IPS-20b (cell line): Measurements from ENCODE around the gene ZNF716.
"Not testable (repeated sequence)": the region's sequence is repeated elsewhere in the genome, so short reads cannot be mapped to it uniquely, and the experiment has no call there.

ENCODE experiments used
- H3K27ac ChIP-seq: one replicate; pipeline ENCODE4 v1.5.1; 2013; ENCODE audit warnings: low read length
- H3K27me3 ChIP-seq: 2 replicates; pipeline ENCODE4 v1.6.1; 2013; ENCODE audit warnings: mild to moderate bottlenecking, low read length, inconsistent platforms; ENCODE audit not compliant: insufficient read depth
- H3K36me3 ChIP-seq: 2 replicates; pipeline ENCODE4 v1.6.1; 2013; ENCODE audit warnings: low read depth, mild to moderate bottlenecking, inconsistent platforms, low read length, moderate library complexity; ENCODE audit not compliant: insufficient read depth
- H3K4me1 ChIP-seq: 2 replicates; pipeline ENCODE4 v1.6.1; 2013; ENCODE audit warnings: mild to moderate bottlenecking, control low read depth, inconsistent platforms, low read length, moderate library complexity; ENCODE audit not compliant: insufficient read depth
- H3K4me3 ChIP-seq: 2 replicates; pipeline ENCODE4 v1.5.1; 2013; ENCODE audit warnings: mild to moderate bottlenecking, low read length, inconsistent platforms
- H3K9ac ChIP-seq: 2 replicates; pipeline ENCODE4 v1.6.1; 2013; ENCODE audit warnings: low read depth, mild to moderate bottlenecking, inconsistent platforms, low read length, moderate library complexity
- H3K9me3 ChIP-seq: 2 replicates; pipeline ENCODE4 v1.6.1; 2013; ENCODE audit warnings: mild to moderate bottlenecking, low read depth, low read length, inconsistent platforms; ENCODE audit not compliant: insufficient read depth

Gene ZNF716

GRCh38 chr7:57449904-57450303 is at the start of gene ZNF716:
Gene ZNF716, plus strand, starts transcription at chr7:57450177. Its CDS starts 112 bp downstream, at chr7:57450289.
- H3K9me3 ChIP-seq, result peaks cover 74% of the 10 kb centered on the region
- no peaks in the 10 kb centered on the region for H3K36me3 ChIP-seq
- H3K27me3 ChIP-seq, result no peaks in the 10 kb centered on the region
- no peak within 1 kb of the TSS for H3K9ac ChIP-seq
- no peak within 1 kb of the TSS for H3K4me3 ChIP-seq
- no peaks in the 10 kb centered on the region for H3K4me1 ChIP-seq
- H3K27ac ChIP-seq, result no peak within 1 kb of the TSS

- Histone ChIP-seq H3K9ac (no peak overlapping the region), H3K27ac (no peak overlapping the region), H3K27me3 (no peaks in the 10 kb centered on the region), H3K36me3 (no peaks in the 10 kb centered on the region), H3K9me3 (peaks cover 97% of the 10 kb centered on the region), H3K4me3 (no peak overlapping the region), H3K4me1 (no peaks in the 10 kb centered on the region)
Observed at GRCh38 chr7:57400531-57401155, 49.3 kb upstream of the ZNF716 start.

- H3K27ac ChIP-seq, H3K36me3 ChIP-seq, H3K9ac ChIP-seq, H3K27me3 ChIP-seq, H3K4me3 ChIP-seq, H3K4me1 ChIP-seq: not testable (repeated sequence)
- H3K9me3 ChIP-seq, result peaks cover 95% of the 10 kb centered on the region
Observed at GRCh38 chr7:57403051-57403450, 46.9 kb upstream of the ZNF716 start.

GRCh38 chr7:57403601-57404342 is 46.2 kb upstream of the ZNF716 start:
- no peaks in the 10 kb centered on the region for H3K36me3 ChIP-seq
- peaks cover 95% of the 10 kb centered on the region for H3K9me3 ChIP-seq
- no peaks in the 10 kb centered on the region for H3K4me1 ChIP-seq
- no peak overlapping the region for H3K9ac ChIP-seq
- no peak overlapping the region for H3K4me3 ChIP-seq
- H3K27me3 ChIP-seq, result no peaks in the 10 kb centered on the region
- H3K27ac ChIP-seq, result no peak overlapping the region

GRCh38 chr7:57404343-57404966 is 45.5 kb upstream of the ZNF716 start:
- Histone ChIP-seq H3K4me1 (no peaks in the 10 kb centered on the region), H3K4me3 (no peak overlapping the region), H3K27ac (no peak overlapping the region), H3K36me3 (no peaks in the 10 kb centered on the region), H3K9me3 (peaks cover 94% of the 10 kb centered on the region), H3K9ac (no peak overlapping the region), H3K27me3 (no peaks in the 10 kb centered on the region)

- Histone ChIP-seq H3K9me3 (peaks cover 93% of the 10 kb centered on the region), H3K4me3 (no peak overlapping the region), H3K27me3 (no peaks in the 10 kb centered on the region), H3K27ac (no peak overlapping the region), H3K36me3 (no peaks in the 10 kb centered on the region), H3K9ac (no peak overlapping the region), H3K4me1 (no peaks in the 10 kb centered on the region)
Observed at GRCh38 chr7:57404967-57405421, 45.0 kb upstream of the ZNF716 start.

- no peak overlapping the region for H3K9ac ChIP-seq
- no peak overlapping the region for H3K27ac ChIP-seq
- H3K9me3 ChIP-seq, result peaks cover 94% of the 10 kb centered on the region
- no peaks in the 10 kb centered on the region for H3K36me3 ChIP-seq
- H3K4me1 ChIP-seq, result no peaks in the 10 kb centered on the region
- no peaks in the 10 kb centered on the region for H3K27me3 ChIP-seq
- no peak overlapping the region for H3K4me3 ChIP-seq
Observed at GRCh38 chr7:57407125-57407524, 42.9 kb upstream of the ZNF716 start.

- no peaks in the 10 kb centered on the region for H3K4me1 ChIP-seq
- H3K9me3 ChIP-seq, result peaks cover 94% of the 10 kb centered on the region
- H3K27ac ChIP-seq, result no peak overlapping the region
Observed at GRCh38 chr7:57412168-57412567, 37.8 kb upstream of the ZNF716 start.

GRCh38 chr7:57412618-57413017 is 37.4 kb upstream of the ZNF716 start:
- H3K9me3 ChIP-seq, result peaks cover 96% of the 10 kb centered on the region
- H3K4me3 ChIP-seq, result no peak overlapping the region

More at GRCh38 chr7:57412168-57412567, 37.8 kb upstream of the ZNF716 start:
- H3K9ac ChIP-seq, result no peak overlapping the region
- H3K4me3 ChIP-seq, result no peak overlapping the region
- no peaks in the 10 kb centered on the region for H3K27me3 ChIP-seq
- no peaks in the 10 kb centered on the region for H3K36me3 ChIP-seq

GRCh38 chr7:57413529-57414398 is 36.2 kb upstream of the ZNF716 start:
- H3K9me3 ChIP-seq, result peaks cover 97% of the 10 kb centered on the region
- H3K9ac ChIP-seq, result no peak overlapping the region
- H3K27me3 ChIP-seq, result no peaks in the 10 kb centered on the region
- H3K4me1 ChIP-seq, result no peaks in the 10 kb centered on the region
- no peak overlapping the region for H3K4me3 ChIP-seq
- H3K27ac ChIP-seq, result no peak overlapping the region
- H3K36me3 ChIP-seq, result no peaks in the 10 kb centered on the region

More at GRCh38 chr7:57412618-57413017, 37.4 kb upstream of the ZNF716 start:
- no peak overlapping the region for H3K27ac ChIP-seq
- H3K4me1 ChIP-seq, result no peaks in the 10 kb centered on the region
- no peaks in the 10 kb centered on the region for H3K36me3 ChIP-seq
- H3K9ac ChIP-seq, result no peak overlapping the region
- H3K27me3 ChIP-seq, result no peaks in the 10 kb centered on the region

- no peak overlapping the region for H3K9ac ChIP-seq
- H3K27me3 ChIP-seq, result no peaks in the 10 kb centered on the region
- H3K9me3 ChIP-seq, result peaks cover 97% of the 10 kb centered on the region
- H3K4me3 ChIP-seq, result no peak overlapping the region
- H3K4me1 ChIP-seq, result no peaks in the 10 kb centered on the region
- H3K36me3 ChIP-seq, result no peaks in the 10 kb centered on the region
- H3K27ac ChIP-seq, result no peak overlapping the region
Observed at GRCh38 chr7:57414415-57414814, 35.6 kb upstream of the ZNF716 start.
